ENCODE results near the gene GRID2. TPM values are rescaled to one million over a fixed set of nuclear protein-coding genes. Genes with fewer than 3 reads are reported as not detected.
"Not testable (repeated sequence)": the region's sequence is repeated elsewhere in the genome, so short reads cannot be mapped to it uniquely, and the experiment has no call there.

Gene GRID2
- total RNA-seq, 4 donors from 2014 or later: 0.63 TPM; not detected in 3

- no peak overlapping the region for H3K4me3 ChIP-seq
- no peaks in the 10 kb centered on the region for H3K4me1 ChIP-seq
- TF ChIP-seq EP300 (IDR thresholded peaks at IDR 0.05) (no peak), POLR2A (IDR thresholded peaks at IDR 0.05) (no peak)
- TF ChIP-seq, protein P1, sequence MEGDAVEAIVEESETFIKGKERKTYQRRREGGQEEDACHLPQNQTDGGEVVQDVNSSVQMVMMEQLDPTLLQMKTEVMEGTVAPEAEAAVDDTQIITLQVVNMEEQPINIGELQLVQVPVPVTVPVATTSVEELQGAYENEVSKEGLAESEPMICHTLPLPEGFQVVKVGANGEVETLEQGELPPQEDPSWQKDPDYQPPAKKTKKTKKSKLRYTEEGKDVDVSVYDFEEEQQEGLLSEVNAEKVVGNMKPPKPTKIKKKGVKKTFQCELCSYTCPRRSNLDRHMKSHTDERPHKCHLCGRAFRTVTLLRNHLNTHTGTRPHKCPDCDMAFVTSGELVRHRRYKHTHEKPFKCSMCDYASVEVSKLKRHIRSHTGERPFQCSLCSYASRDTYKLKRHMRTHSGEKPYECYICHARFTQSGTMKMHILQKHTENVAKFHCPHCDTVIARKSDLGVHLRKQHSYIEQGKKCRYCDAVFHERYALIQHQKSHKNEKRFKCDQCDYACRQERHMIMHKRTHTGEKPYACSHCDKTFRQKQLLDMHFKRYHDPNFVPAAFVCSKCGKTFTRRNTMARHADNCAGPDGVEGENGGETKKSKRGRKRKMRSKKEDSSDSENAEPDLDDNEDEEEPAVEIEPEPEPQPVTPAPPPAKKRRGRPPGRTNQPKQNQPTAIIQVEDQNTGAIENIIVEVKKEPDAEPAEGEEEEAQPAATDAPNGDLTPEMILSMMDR (IDR thresholded peaks at IDR 0.05): no peak
- no peak for DNase-seq (ENCODE audit: low spot score in 2 of 2)
- H3K36me3 ChIP-seq: no peaks in the 10 kb centered on the region
- H3K9me3 ChIP-seq: no peaks in the 10 kb centered on the region
- no peaks in the 10 kb centered on the region for H3K27me3 ChIP-seq
- H3K27ac ChIP-seq: no peak overlapping the region
Observed at GRCh38 chr4:93285346-93285745, 981.6 kb downstream of the GRID2 start.

- 78 to 90% methylated on average over 2 of the region's 2 CpGs for WGBS, 2 donors
- TF ChIP-seq POLR2A (IDR thresholded peaks at IDR 0.05) (no peak), EP300 (IDR thresholded peaks at IDR 0.05) (no peak)
- TF ChIP-seq, protein P1 (IDR thresholded peaks at IDR 0.05): no peak
- no peak overlapping the region for H3K4me3 ChIP-seq
Observed at GRCh38 chr4:93289241-93289640, 985.5 kb downstream of the GRID2 start.

DNA sequence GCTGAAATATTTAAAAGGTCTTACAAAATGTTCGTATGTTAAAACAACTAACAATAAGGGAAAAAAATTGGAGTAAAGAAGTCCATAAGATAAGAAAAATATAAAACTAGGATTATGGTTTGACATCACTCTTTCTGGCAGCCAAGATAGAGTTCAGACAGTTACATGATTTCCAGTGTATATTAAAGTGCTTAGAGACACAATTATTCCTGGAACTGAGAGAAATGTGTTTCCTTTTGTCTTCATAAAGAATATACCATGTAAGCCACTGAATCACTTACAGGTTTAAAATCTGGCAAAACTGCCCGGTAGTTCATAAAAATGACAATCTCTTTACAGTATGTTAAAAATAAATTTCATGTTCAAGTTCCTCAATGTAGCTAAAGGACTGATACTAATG, 986.1 kb downstream of the GRID2 start:
- H3K27ac ChIP-seq: no peak overlapping the region
- H3K4me3 ChIP-seq: no peak overlapping the region
- DNase-seq (ENCODE audit: low spot score in 2 of 2): no peak
- TF ChIP-seq POLR2A (IDR thresholded peaks at IDR 0.05): no peak
- TF ChIP-seq, protein P1 (IDR thresholded peaks at IDR 0.05): no peak
- no peak for TF ChIP-seq EP300 (IDR thresholded peaks at IDR 0.05)
- H3K36me3 ChIP-seq: no peaks in the 10 kb centered on the region
- no peaks in the 10 kb centered on the region for H3K9me3 ChIP-seq
- H3K27me3 ChIP-seq: no peaks in the 10 kb centered on the region
- 63 to 68% methylated on average over 2 of the region's 2 CpGs for WGBS, 2 donors
- no peaks in the 10 kb centered on the region for H3K4me1 ChIP-seq

More at GRCh38 chr4:93289241-93289640, 985.5 kb downstream of the GRID2 start:
- no peak for DNase-seq (ENCODE audit: low spot score in 2 of 2)
- Histone ChIP-seq H3K27me3 (no peaks in the 10 kb centered on the region), H3K9me3 (no peaks in the 10 kb centered on the region), H3K36me3 (no peaks in the 10 kb centered on the region), H3K4me1 (no peaks in the 10 kb centered on the region), H3K27ac (no peak overlapping the region)

GRCh38 chr4:93299118-93299517, 995.4 kb downstream of the GRID2 start:
- H3K4me1 ChIP-seq: no peaks in the 10 kb centered on the region
- H3K27ac ChIP-seq: no peak overlapping the region
- H3K9me3 ChIP-seq: no peaks in the 10 kb centered on the region
- no peaks in the 10 kb centered on the region for H3K27me3 ChIP-seq
- 75 to 78% methylated on average over 5 of the region's 5 CpGs for WGBS, 2 donors
- H3K4me3 ChIP-seq: no peak overlapping the region
- TF ChIP-seq EP300 (IDR thresholded peaks at IDR 0.05) (no peak), POLR2A (IDR thresholded peaks at IDR 0.05) (no peak)
- no peaks in the 10 kb centered on the region for H3K36me3 ChIP-seq
- DNase-seq (ENCODE audit: low spot score in 2 of 2): no peak

GRCh38 chr4:93300780-93301555, 997.2 kb downstream of the GRID2 start:
- WGBS, 2 donors: 76 to 78% methylated on average over 6 of the region's 6 CpGs
- not testable (repeated sequence) for H3K27ac ChIP-seq

GRCh38 chr4:93302310-93302709, 998.5 kb downstream of the GRID2 start:
- 92 to 97% methylated on average over 4 of the region's 4 CpGs for WGBS, 2 donors
- H3K4me3 ChIP-seq: no peak overlapping the region
- no peak overlapping the region for H3K27ac ChIP-seq
- H3K27me3 ChIP-seq: no peaks in the 10 kb centered on the region
- peaks cover 0 to 8% (median 0%) of the 10 kb centered on the region in 4 donors for H3K4me1 ChIP-seq
- no peaks in the 10 kb centered on the region for H3K36me3 ChIP-seq
- TF ChIP-seq POLR2A (IDR thresholded peaks at IDR 0.05): no peak
- TF ChIP-seq EP300 (IDR thresholded peaks at IDR 0.05): no peak
- TF ChIP-seq, protein P1 (IDR thresholded peaks at IDR 0.05): no peak
- no peaks in the 10 kb centered on the region for H3K9me3 ChIP-seq
- DNase-seq (ENCODE audit: low spot score in 2 of 2): no peak

More at GRCh38 chr4:93300780-93301555, 997.2 kb downstream of the GRID2 start:
- H3K36me3 ChIP-seq; H3K4me1 ChIP-seq; H3K27me3 ChIP-seq; DNase-seq (ENCODE audit: low spot score in 2 of 2); H3K9me3 ChIP-seq; H3K4me3 ChIP-seq: not testable (repeated sequence)

All from tibial nerve (tissue), 4 donors.